HFFc6 (cell line): ENCODE measurements around the gene C1orf115. TPM values are rescaled to one million over a fixed set of nuclear protein-coding genes. Genes with fewer than 3 reads are reported as not detected.

ENCODE experiments used
- DNase-seq: peaks from one replicate; pipeline ENCODE4 v3.0.0-alpha.2; 2018
- H3K27ac Mint-ChIP-seq: 2 replicates; pipeline ENCODE4 v1.8.0; 2020; ENCODE audit warnings: mild to moderate bottlenecking, mixed read lengths
- H3K27me3 Mint-ChIP-seq: 2 replicates; pipeline ENCODE4 v1.8.0; 2021; ENCODE audit warnings: mild to moderate bottlenecking, moderate library complexity, mixed read lengths; ENCODE audit not compliant: insufficient read depth
- H3K36me3 Mint-ChIP-seq: 2 replicates; pipeline ENCODE4 v1.8.0; 2021; ENCODE audit warnings: low read depth, mixed read lengths
- H3K4me1 Mint-ChIP-seq: 2 replicates; pipeline ENCODE4 v1.8.0; 2020; ENCODE audit warnings: low read depth, mixed read lengths
- H3K4me3 Mint-ChIP-seq: 2 replicates; pipeline ENCODE4 v1.8.0; 2020; ENCODE audit warnings: mild to moderate bottlenecking, moderate library complexity, mixed read lengths
- H3K9me3 Mint-ChIP-seq: 2 replicates; pipeline ENCODE4 v1.8.0; 2020; ENCODE audit warnings: mild to moderate bottlenecking, mixed read lengths
- CTCF ChIP-seq: fragments of 200-600 bp; sonication (generic); IDR thresholded peaks from 2 replicates; pipeline ENCODE4 v1.5.0; 2021; ENCODE audit warnings: antibody characterized with exemption, mild to moderate bottlenecking
- total RNA-seq, 6 experiments: library from RNA; stranded (reverse); fragmentation: NEBNext Ultra II Directional; extraction: Animal tissue kit (Norgen Biotek cat#: 25700); gene quantifications; 2 replicates in 1 of 6; 3 replicates in 5 of 6; pipeline ENCODE4 v1.2.3, GENCODE V29; 2021

C1orf115 gene
- total RNA-seq, 6 experiments from 2014 or later, result 0.08 to 0.50 (median 0.19) TPM

GRCh38 chr1:220705782-220706181 is 15.6 kb downstream of the C1orf115 start:
- TF ChIP-seq CTCF, result no peak
- peaks cover 17% of the 10 kb centered on the region for H3K27me3 Mint-ChIP-seq
- H3K36me3 Mint-ChIP-seq, result no peaks in the 10 kb centered on the region
- no peak for DNase-seq
- H3K4me3 Mint-ChIP-seq, result no peak overlapping the region
- no peaks in the 10 kb centered on the region for H3K9me3 Mint-ChIP-seq
- H3K27ac Mint-ChIP-seq, result no peak overlapping the region
- peaks cover 6% of the 10 kb centered on the region; the same call in 1 of the 2 replicates for H3K4me1 Mint-ChIP-seq

GRCh38 chr1:220706480-220706879 is 16.3 kb downstream of the C1orf115 start:
- Mint-ChIP-seq H3K27ac (no peak overlapping the region), H3K4me1 (peaks cover 6% of the 10 kb centered on the region; the same call in 1 of the 2 replicates), H3K9me3 (no peaks in the 10 kb centered on the region), H3K36me3 (no peaks in the 10 kb centered on the region), H3K4me3 (no peak overlapping the region), H3K27me3 (peaks cover 17% of the 10 kb centered on the region)
- DNase-seq, result no peak
- TF ChIP-seq CTCF, result no peak

GRCh38 chr1:220707160-220707559 is 17.0 kb downstream of the C1orf115 start:
- Mint-ChIP-seq H3K27me3 (peaks cover 17% of the 10 kb centered on the region), H3K4me1 (peaks cover 3% of the 10 kb centered on the region; the same call in 1 of the 2 replicates), H3K9me3 (no peaks in the 10 kb centered on the region), H3K36me3 (no peaks in the 10 kb centered on the region), H3K27ac (no peak overlapping the region), H3K4me3 (no peak overlapping the region)
- no peak for DNase-seq
- TF ChIP-seq CTCF, result no peak

GRCh38 chr1:220708244-220708643 is 18.1 kb downstream of the C1orf115 start:
- H3K27me3 Mint-ChIP-seq, result peaks cover 17% of the 10 kb centered on the region
- H3K9me3 Mint-ChIP-seq, result no peaks in the 10 kb centered on the region
- no peak for DNase-seq
- H3K4me1 Mint-ChIP-seq, result no peaks in the 10 kb centered on the region
- no peak for TF ChIP-seq CTCF
- no peak overlapping the region for H3K4me3 Mint-ChIP-seq
- no peak overlapping the region for H3K27ac Mint-ChIP-seq
- no peaks in the 10 kb centered on the region for H3K36me3 Mint-ChIP-seq

- H3K9me3 Mint-ChIP-seq, result no peaks in the 10 kb centered on the region
- TF ChIP-seq CTCF, result no peak
- no peak overlapping the region for H3K27ac Mint-ChIP-seq
- no peaks in the 10 kb centered on the region for H3K4me1 Mint-ChIP-seq
- no peak overlapping the region for H3K4me3 Mint-ChIP-seq
- no peaks in the 10 kb centered on the region for H3K36me3 Mint-ChIP-seq
- peaks cover 19% of the 10 kb centered on the region for H3K27me3 Mint-ChIP-seq
- no peak for DNase-seq
Observed at GRCh38 chr1:220708936-220709801, 19.0 kb downstream of the C1orf115 start.
